ENCODE data around the gene PEX5L.

DNA sequence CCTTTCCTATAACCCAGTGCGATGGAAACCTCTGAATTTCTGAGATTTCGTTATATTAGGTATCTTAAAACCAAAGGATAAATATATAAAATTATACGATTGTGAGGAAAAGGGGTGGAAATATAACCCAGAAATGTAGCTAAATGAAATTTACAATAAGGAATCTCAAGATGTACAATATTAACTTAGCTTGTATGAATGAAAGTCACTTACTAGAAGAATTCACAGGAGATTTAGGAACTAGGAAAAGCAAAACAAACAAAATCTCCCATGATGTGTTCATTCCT lies 224.7 kb downstream of the PEX5L start:
- TF ChIP-seq, protein P1, sequence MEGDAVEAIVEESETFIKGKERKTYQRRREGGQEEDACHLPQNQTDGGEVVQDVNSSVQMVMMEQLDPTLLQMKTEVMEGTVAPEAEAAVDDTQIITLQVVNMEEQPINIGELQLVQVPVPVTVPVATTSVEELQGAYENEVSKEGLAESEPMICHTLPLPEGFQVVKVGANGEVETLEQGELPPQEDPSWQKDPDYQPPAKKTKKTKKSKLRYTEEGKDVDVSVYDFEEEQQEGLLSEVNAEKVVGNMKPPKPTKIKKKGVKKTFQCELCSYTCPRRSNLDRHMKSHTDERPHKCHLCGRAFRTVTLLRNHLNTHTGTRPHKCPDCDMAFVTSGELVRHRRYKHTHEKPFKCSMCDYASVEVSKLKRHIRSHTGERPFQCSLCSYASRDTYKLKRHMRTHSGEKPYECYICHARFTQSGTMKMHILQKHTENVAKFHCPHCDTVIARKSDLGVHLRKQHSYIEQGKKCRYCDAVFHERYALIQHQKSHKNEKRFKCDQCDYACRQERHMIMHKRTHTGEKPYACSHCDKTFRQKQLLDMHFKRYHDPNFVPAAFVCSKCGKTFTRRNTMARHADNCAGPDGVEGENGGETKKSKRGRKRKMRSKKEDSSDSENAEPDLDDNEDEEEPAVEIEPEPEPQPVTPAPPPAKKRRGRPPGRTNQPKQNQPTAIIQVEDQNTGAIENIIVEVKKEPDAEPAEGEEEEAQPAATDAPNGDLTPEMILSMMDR (IDR thresholded peaks at IDR 0.05), result no peak
- no peak for TF ChIP-seq POLR2A (IDR thresholded peaks at IDR 0.05)

Measured in tibial nerve (tissue), 3 donors.